ENCODE data around the gene PPIL1.
A peak's percentile ranks its signal among the peaks of the same experiment; 100 is the strongest.

Gene PPIL1

DNA sequence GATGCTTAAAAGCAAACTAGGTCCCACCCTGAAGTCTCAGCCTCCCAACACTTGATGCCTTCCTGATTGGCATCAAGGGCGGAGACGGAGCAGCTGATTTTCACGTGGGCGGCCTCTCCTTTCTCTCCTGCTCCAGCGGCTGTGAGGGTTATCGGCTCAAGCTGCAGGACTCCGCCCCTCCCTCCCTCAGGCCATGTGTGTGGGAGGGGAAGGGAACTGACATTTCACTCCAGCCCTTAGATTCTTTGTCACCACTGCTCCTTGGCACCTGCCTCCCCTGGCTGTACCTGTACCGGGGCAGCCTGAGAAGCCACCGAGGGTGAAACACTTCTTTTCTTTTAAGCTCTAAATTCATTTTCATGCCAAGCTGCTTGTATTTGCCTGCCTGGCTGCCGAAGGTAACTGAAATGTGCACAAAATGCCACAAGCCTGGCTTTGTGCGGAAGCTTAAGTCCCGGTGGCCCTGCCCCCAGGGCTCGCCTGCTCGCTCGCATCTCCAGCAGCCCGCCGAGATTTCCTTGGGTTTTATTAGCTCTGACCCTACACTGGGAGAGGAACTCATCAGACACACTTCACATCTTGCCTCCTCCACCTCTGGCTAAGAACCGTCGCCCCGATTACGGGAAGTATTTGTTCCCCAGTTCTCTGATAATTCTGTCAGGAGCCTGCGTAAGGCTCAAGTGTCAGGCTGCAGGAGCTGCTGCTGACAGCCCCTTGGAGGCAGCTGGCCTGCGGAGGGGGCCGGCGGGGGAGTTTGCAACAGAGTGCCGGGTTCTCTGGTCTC, 25.8 kb downstream of the PPIL1 start:
- Histone ChIP-seq H3K27me3 (ENCODE audit: control insufficient read depth, insufficient read depth, low read length) (peaks cover 8% of the 10 kb centered on the region), H3K36me3 (ENCODE audit: control insufficient read depth, insufficient read depth, low read length) (peaks cover under 1% of the 10 kb centered on the region), H3K4me3 (ENCODE audit: low read depth, low read length) (peak overlapping the region; percentile 37), H3K9me3 (ENCODE audit: control insufficient read depth, insufficient read depth, low read length) (no peaks in the 10 kb centered on the region), H3K9ac (ENCODE audit: low read depth, low read length) (no peak overlapping the region), H3K4me1 (ENCODE audit: control insufficient read depth, insufficient read depth, low read length) (peaks cover 2% of the 10 kb centered on the region)

- no peak overlapping the region for H3K4me3 ChIP-seq (ENCODE audit: low read depth, low read length)
- peaks cover 2% of the 10 kb centered on the region for H3K4me1 ChIP-seq (ENCODE audit: control insufficient read depth, insufficient read depth, low read length)
- H3K36me3 ChIP-seq (ENCODE audit: control insufficient read depth, insufficient read depth, low read length), result no peaks in the 10 kb centered on the region
- H3K9me3 ChIP-seq (ENCODE audit: control insufficient read depth, insufficient read depth, low read length), result no peaks in the 10 kb centered on the region
- H3K9ac ChIP-seq (ENCODE audit: low read depth, low read length), result no peak overlapping the region
- peaks cover 9% of the 10 kb centered on the region for H3K27me3 ChIP-seq (ENCODE audit: control insufficient read depth, insufficient read depth, low read length)
Measured at GRCh38 chr6:36847991-36848390, 26.6 kb downstream of the PPIL1 start.

DNA sequence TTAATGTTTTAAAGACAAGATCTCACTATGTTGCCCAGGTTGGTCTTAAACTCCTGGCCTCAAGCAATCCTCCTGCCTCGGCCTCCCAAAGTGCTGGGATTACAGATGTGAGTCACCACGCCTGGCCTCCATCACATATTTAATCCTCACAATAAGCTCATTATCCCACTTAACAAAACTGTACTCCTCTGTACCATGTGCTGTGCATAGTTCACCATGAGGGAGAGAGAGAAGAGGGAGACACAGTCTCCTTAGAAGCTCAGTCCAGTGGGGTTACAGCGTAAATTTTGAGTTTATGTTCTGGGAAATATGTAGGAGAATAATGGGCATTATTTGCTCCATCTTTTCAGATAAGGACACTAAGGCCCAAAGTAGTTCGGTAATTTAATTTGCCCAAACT, 27.5 kb downstream of the PPIL1 start:
- no peaks in the 10 kb centered on the region for H3K36me3 ChIP-seq (ENCODE audit: control insufficient read depth, insufficient read depth, low read length)
- H3K9ac ChIP-seq (ENCODE audit: low read depth, low read length), result no peak overlapping the region
- H3K4me3 ChIP-seq (ENCODE audit: low read depth, low read length), result no peak overlapping the region
- H3K9me3 ChIP-seq (ENCODE audit: control insufficient read depth, insufficient read depth, low read length), result no peaks in the 10 kb centered on the region
- H3K4me1 ChIP-seq (ENCODE audit: control insufficient read depth, insufficient read depth, low read length), result peaks cover 2% of the 10 kb centered on the region
- peaks cover 10% of the 10 kb centered on the region for H3K27me3 ChIP-seq (ENCODE audit: control insufficient read depth, insufficient read depth, low read length)

DNA sequence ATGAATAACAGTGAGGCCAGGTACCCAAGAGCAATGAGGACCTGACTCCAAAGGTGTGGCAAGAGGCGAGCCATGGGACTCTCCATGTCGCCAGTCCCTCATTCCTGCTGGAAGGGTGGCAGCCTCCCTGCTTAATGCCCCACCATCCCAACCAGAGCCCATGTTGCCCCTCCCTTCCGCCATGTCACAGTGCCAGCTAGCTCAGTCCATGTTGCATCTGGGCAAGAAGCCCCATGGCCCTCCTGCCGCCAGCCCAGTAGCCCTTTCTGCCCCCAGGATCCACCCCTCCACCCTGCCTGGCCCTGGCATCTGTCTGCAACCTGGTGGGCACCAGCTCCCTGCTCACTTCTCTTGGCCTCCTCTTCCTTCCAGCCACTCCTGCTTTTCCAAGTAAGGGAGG, 29.4 kb downstream of the PPIL1 start:
- H3K9ac ChIP-seq (ENCODE audit: low read depth, low read length), result no peak overlapping the region
- no peaks in the 10 kb centered on the region for H3K9me3 ChIP-seq (ENCODE audit: control insufficient read depth, insufficient read depth, low read length)
- H3K36me3 ChIP-seq (ENCODE audit: control insufficient read depth, insufficient read depth, low read length), result no peaks in the 10 kb centered on the region
- H3K4me1 ChIP-seq (ENCODE audit: control insufficient read depth, insufficient read depth, low read length), result peaks cover 2% of the 10 kb centered on the region
- H3K27me3 ChIP-seq (ENCODE audit: control insufficient read depth, insufficient read depth, low read length), result peaks cover 27% of the 10 kb centered on the region
- no peak overlapping the region for H3K4me3 ChIP-seq (ENCODE audit: low read depth, low read length)

DNA sequence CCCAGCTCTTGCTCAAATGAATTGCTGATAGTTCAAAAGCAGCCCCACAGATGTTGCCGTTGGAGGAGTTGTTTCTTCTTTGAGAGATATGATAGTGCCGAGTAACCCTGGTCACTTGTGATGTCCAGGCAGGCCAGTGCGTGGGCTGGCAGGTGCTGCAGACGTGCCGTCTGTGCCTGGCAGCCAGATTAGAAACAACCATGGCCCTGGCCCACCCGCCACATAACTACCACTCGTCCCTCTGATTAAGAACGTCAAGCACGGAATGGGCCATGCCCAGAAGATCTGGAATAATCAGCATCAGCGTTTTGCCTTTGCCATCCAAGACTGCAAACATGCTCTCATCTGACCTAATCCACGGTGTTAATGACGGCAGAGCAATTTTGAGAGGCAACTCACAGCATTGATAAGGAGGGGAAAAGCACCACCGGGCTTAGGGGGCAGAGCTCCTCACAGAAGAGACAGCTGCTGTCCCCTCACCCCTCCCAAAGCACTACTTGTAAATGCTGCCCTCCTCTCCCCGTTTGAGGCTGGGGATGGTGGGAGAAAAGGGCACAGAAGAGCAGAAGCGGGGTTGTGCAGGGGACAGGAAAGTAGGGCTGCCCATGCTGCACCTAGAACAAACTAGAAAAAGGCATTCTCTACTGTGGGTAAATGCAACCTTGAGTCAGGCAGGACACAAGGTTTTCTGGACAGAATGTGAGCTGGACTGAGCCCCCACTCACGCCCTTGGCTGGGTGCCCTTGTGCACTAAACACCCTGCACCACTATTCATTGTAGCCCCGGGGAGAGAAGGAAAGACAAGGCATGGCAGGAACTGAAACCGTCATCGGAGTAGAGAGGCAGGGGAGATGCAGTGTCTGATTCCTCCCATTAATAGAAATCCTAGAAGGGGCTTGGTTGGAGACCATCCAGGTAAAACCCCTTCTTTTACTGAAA, 30.1 kb downstream of the PPIL1 start:
- peaks cover 29% of the 10 kb centered on the region for H3K27me3 ChIP-seq (ENCODE audit: control insufficient read depth, insufficient read depth, low read length)
- H3K4me3 ChIP-seq (ENCODE audit: low read depth, low read length), result no peak overlapping the region
- no peaks in the 10 kb centered on the region for H3K9me3 ChIP-seq (ENCODE audit: control insufficient read depth, insufficient read depth, low read length)
- peaks cover 2% of the 10 kb centered on the region for H3K4me1 ChIP-seq (ENCODE audit: control insufficient read depth, insufficient read depth, low read length)
- H3K9ac ChIP-seq (ENCODE audit: low read depth, low read length), result no peak overlapping the region
- H3K36me3 ChIP-seq (ENCODE audit: control insufficient read depth, insufficient read depth, low read length), result no peaks in the 10 kb centered on the region

GRCh38 chr6:36843170-36843569, 31.4 kb downstream of the PPIL1 start:
- Histone ChIP-seq H3K4me3 (ENCODE audit: low read depth, low read length) (no peak overlapping the region), H3K36me3 (ENCODE audit: control insufficient read depth, insufficient read depth, low read length) (no peaks in the 10 kb centered on the region), H3K9ac (ENCODE audit: low read depth, low read length) (no peak overlapping the region), H3K9me3 (ENCODE audit: control insufficient read depth, insufficient read depth, low read length) (no peaks in the 10 kb centered on the region), H3K27me3 (ENCODE audit: control insufficient read depth, insufficient read depth, low read length) (peaks cover 38% of the 10 kb centered on the region), H3K4me1 (ENCODE audit: control insufficient read depth, insufficient read depth, low read length) (no peaks in the 10 kb centered on the region)

DNA sequence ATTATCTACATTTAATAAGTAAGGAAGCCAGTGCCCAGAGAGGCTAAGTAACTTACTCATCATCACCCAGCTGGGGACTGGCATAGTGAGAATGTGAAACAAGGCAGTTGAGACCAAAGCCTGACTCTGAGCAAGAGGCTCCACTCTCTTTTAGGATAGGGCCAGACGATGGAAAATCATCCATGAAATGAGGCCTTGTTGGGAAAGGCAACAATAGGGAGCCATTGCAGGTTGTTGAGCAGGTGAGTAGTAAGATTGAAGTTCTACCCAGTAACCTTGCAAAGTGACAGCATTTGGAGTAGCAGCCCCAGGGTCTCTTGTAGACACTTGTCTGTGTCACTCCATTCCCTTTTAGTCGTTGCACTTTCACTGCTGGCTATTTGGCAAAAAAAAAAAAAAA, 32.8 kb downstream of the PPIL1 start:
- no peak overlapping the region for H3K4me3 ChIP-seq (ENCODE audit: low read depth, low read length)
- peaks cover 47% of the 10 kb centered on the region for H3K27me3 ChIP-seq (ENCODE audit: control insufficient read depth, insufficient read depth, low read length)
- H3K4me1 ChIP-seq (ENCODE audit: control insufficient read depth, insufficient read depth, low read length), result no peaks in the 10 kb centered on the region
- no peak overlapping the region for H3K9ac ChIP-seq (ENCODE audit: low read depth, low read length)
- H3K9me3 ChIP-seq (ENCODE audit: control insufficient read depth, insufficient read depth, low read length), result no peaks in the 10 kb centered on the region
- no peaks in the 10 kb centered on the region for H3K36me3 ChIP-seq (ENCODE audit: control insufficient read depth, insufficient read depth, low read length)

DNA sequence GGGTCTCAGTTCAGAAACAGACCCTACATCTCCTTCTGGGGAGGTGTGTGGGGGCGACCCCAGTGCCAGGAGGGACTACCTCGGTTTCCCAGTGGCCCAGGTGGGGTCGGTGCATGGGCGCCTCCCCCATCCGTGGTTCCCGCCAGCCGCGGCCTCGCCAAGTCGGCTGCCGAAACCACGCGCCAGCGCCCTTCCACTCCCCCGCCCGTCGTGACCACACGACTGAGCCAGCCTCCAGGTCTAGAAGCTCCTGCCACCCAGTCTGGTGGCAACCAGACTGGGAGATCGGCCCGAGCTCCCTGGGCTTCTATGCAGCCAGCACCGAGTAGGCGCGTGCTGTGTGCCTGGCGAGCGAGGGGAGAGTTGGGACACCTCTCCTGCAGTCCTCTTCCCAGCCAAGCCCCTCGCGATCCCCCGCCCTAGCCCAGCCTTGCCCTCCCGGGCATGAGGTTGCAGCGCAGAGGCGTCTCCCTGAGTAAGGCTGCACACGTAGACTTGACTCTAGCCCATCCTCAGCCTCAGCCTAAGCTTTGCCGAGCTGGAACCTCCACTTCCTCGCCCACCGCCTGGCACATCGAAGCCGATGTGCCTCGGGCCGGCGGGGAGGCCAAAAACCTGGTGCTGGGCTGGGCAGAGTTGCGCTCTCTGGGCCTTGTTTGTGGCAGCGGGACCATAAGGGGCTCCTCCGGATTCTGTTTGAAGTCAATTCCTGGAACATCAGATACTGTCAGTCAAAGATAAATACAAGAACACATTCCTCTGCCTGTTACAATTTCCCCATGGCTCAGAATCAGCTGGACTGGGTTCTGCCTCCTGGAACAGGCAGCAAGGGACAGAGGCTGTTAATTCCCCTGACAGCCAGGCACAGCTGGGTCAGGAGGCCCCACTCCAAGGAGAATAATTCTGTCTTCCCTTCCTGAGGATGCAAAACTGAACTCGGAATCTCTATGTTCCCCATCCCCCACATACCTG, 33.9 kb downstream of the PPIL1 start:
- Histone ChIP-seq H3K9ac (ENCODE audit: low read depth, low read length) (no peak overlapping the region), H3K4me3 (ENCODE audit: low read depth, low read length) (peak overlapping the region; percentile 61), H3K27me3 (ENCODE audit: control insufficient read depth, insufficient read depth, low read length) (peaks cover 57% of the 10 kb centered on the region), H3K9me3 (ENCODE audit: control insufficient read depth, insufficient read depth, low read length) (no peaks in the 10 kb centered on the region), H3K36me3 (ENCODE audit: control insufficient read depth, insufficient read depth, low read length) (no peaks in the 10 kb centered on the region), H3K4me1 (ENCODE audit: control insufficient read depth, insufficient read depth, low read length) (no peaks in the 10 kb centered on the region)

DNA sequence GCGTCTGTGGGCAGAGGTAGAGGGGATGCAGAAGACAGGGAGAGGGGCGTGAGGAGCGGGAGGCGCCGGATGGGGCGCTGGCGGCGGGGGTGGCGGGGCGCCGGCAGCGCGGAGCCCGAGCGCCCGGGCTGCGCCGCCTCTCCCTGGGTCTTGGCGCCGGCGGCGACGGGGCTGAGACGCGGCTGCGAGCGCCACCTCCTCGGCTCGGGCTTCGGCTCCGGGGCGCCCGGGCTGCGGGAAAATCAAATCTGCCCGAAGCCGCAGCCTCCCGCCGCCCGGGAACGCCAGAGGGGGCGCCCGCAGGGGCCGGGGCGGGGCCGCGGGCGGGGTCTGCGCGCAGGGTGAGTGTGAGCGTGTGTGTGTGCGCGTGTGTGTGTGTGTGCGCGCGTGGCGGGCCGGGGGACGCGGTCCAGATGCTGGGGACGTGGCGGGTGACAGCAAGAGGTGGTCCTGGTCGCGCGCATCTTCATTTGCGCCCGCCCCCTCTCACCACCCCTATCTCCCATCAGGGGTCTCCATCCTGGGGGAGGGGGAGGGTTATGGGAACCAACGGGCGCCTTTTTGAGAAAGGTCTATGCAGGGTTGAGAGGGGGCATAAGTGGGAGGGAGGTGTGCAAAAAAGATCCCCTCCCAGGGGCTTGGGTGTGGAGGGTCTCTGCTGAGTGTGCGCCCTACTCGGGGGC, 34.7 kb downstream of the PPIL1 start:
- Histone ChIP-seq H3K4me1 (ENCODE audit: control insufficient read depth, insufficient read depth, low read length) (peaks cover 4% of the 10 kb centered on the region), H3K9me3 (ENCODE audit: control insufficient read depth, insufficient read depth, low read length) (no peaks in the 10 kb centered on the region), H3K9ac (ENCODE audit: low read depth, low read length) (no peak overlapping the region), H3K36me3 (ENCODE audit: control insufficient read depth, insufficient read depth, low read length) (no peaks in the 10 kb centered on the region), H3K27me3 (ENCODE audit: control insufficient read depth, insufficient read depth, low read length) (peaks cover 61% of the 10 kb centered on the region), H3K4me3 (ENCODE audit: low read depth, low read length) (peak overlapping the region; percentile 61)

DNA sequence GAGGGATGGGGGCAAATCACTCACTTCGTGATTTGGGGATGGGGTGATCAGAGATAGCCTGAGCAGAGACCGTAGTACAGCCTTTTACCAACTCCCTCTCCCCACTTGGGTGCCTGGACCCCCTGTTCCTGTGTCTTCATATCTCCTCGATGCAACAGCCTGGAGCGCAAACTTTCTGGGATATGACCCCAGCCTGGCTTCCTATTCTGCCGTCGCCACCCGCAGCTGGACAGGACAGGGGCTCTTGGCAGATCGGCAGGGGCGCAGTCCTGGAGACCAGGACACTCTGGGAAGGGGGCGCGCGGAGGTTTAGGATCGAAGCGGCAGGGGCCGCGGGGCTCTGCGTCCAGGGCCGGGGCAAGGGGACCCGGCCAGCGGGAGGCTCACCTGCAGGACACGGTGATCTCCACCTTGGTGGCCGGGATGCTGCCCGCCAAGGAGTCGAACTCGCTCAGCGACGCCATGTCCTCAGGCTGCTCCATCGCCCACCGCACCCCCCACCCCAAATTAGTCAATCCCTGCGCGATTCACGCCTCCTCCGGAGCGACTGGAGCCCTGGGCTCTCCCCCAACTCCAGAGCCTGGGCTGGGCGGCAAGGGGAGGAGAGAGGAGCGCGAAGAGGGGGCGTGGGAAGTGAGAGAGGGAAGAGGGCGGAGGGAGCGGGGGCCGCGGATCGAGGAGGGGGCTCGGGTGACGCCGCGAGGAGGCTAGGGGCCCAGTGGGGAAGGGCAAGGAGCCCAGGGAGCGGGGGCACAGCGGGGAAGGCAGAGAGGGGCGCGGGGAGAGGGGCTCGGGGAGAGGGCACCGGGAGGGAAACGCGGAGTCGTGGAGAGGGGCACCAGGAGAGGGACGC, 35.5 kb downstream of the PPIL1 start, which contains the start of gene CPNE5:
Gene CPNE5 (minus strand): TSS at position 549 of the 853 bp plus-strand sequence. CDS start 67 bp downstream, at position 482.
- peak within 1 kb of the TSS; percentile 61 for H3K4me3 ChIP-seq (ENCODE audit: low read depth, low read length)

More for the DNA sequence above, 35.5 kb downstream of the PPIL1 start, which contains the start of gene CPNE5:
- no peak within 1 kb of the TSS for H3K9ac ChIP-seq (ENCODE audit: low read depth, low read length)
- peaks cover 4% of the 10 kb centered on the region for H3K4me1 ChIP-seq (ENCODE audit: control insufficient read depth, insufficient read depth, low read length)
- peaks cover 61% of the 10 kb centered on the region for H3K27me3 ChIP-seq (ENCODE audit: control insufficient read depth, insufficient read depth, low read length)
- H3K9me3 ChIP-seq (ENCODE audit: control insufficient read depth, insufficient read depth, low read length), result no peaks in the 10 kb centered on the region
- H3K36me3 ChIP-seq (ENCODE audit: control insufficient read depth, insufficient read depth, low read length), result no peaks in the 10 kb centered on the region

Data from iPS-15b (cell line).